ENCODE results near the gene WDFY2.
"Not testable (repeated sequence)": the region's sequence is repeated elsewhere in the genome, so short reads cannot be mapped to it uniquely, and the experiment has no call there.

Gene WDFY2

GRCh38 chr13:51624207-51624606, 39.9 kb downstream of the WDFY2 start:
- in situ Hi-C loops (cut with HindIII; ENCODE audit: low pct_ligation_motif_present, low pct_unique_long_range_greater_than_20kb, low sequenced_read_pairs) = no loop called here
- DNase-seq = no peak

GRCh38 chr13:51624695-51625345, 40.6 kb downstream of the WDFY2 start:
- in situ Hi-C loops (cut with HindIII; ENCODE audit: low pct_ligation_motif_present, low pct_unique_long_range_greater_than_20kb, low sequenced_read_pairs) = no loop called here
- DNase-seq = no peak

- no peak for DNase-seq
- in situ Hi-C loops (cut with HindIII; ENCODE audit: low pct_ligation_motif_present, low pct_unique_long_range_greater_than_20kb, low sequenced_read_pairs) = no loop called here
Observed at GRCh38 chr13:51625555-51626345, 41.5 kb downstream of the WDFY2 start.

GRCh38 chr13:51626749-51627148, 42.5 kb downstream of the WDFY2 start:
- in situ Hi-C loops (cut with HindIII; ENCODE audit: low pct_ligation_motif_present, low pct_unique_long_range_greater_than_20kb, low sequenced_read_pairs) = no loop called here
- no peak for DNase-seq

DNA sequence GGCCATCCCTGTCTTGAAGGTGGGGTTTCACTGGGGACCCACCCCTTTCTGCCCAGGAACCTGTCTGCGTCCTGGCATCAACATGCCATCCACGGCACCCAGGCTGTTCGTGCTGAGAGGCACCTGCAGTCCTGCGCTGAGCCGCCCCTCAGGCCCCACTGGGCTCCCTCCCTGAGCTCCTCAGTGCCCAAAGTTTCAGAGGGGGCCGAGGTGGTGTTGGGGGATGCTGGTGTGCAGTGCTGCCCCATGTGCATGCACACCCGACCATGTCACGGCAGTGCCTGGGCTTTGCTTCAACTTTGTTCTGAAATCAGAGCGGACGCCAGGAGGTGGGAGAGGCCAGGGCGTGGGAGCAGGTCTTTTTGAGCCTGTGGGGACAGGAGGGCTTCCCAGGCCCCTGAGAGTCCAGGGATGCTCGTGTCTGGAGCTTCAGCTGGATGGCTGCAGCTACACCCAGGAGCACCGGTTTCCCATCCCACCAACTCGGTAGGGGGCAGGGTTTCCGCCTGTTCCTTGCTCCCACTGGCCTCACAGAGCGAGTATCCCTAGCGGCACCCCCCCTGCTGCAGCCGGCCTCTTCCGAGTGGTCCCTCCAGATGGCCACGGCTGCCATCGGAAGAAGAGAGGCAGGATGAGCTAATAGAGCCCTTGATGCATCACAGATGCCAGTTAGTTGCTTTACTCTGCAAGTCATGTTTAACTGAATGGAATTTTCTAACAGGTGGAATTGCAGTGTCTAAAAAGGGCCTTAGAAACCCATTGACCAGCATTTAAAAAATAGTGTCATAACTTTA, 44.0 kb downstream of the WDFY2 start:
- no peak for DNase-seq
- in situ Hi-C loops (cut with HindIII; ENCODE audit: low pct_ligation_motif_present, low pct_unique_long_range_greater_than_20kb, low sequenced_read_pairs) = no loop called here

GRCh38 chr13:51629491-51630287, 45.4 kb downstream of the WDFY2 start:
- no peak for DNase-seq
- in situ Hi-C loops (cut with HindIII; ENCODE audit: low pct_ligation_motif_present, low pct_unique_long_range_greater_than_20kb, low sequenced_read_pairs) = no loop called here

- no peak for DNase-seq
- in situ Hi-C loops (cut with HindIII; ENCODE audit: low pct_ligation_motif_present, low pct_unique_long_range_greater_than_20kb, low sequenced_read_pairs) = no loop called here
Observed at GRCh38 chr13:51630288-51630615, 46.0 kb downstream of the WDFY2 start.

DNA sequence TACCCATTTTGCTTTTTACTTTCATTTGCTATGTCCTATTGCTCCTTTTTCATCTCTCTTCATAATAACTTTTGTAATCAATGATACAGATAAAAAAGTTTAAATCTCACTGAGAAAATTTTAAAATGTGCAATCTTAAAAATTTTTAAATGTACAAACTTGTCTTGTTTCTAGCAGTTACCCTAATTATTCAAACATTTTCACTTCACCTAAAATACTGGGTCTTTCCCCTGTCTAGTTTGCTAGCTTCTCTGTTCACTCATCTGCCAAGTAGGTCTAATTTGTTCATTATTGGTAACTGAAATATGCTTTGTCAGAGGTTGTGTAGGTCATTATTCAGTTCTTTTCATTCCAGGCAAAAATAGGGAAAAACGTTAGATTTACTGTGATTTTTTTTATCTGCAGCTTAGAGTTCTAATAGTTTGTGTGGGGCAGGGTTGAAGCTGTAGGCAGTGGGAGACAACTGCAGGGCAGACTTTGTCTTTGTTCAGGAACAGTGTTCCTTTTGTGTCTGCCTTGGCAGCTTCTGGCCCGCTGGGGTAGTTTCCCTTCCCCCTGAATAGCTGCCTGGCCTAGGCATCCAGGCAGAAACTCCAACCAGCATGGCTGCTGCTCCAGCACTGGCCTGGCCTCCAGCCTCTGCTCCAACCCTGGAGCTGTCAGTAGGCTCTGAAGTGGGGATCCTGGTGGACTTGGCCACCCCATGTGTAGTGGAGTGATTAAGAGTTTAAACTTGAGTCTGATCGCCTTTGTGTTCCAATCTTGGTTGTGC, 48.5 kb downstream of the WDFY2 start:
- no peak for DNase-seq
- in situ Hi-C loops (cut with HindIII; ENCODE audit: low pct_ligation_motif_present, low pct_unique_long_range_greater_than_20kb, low sequenced_read_pairs) = no loop called here

DNA sequence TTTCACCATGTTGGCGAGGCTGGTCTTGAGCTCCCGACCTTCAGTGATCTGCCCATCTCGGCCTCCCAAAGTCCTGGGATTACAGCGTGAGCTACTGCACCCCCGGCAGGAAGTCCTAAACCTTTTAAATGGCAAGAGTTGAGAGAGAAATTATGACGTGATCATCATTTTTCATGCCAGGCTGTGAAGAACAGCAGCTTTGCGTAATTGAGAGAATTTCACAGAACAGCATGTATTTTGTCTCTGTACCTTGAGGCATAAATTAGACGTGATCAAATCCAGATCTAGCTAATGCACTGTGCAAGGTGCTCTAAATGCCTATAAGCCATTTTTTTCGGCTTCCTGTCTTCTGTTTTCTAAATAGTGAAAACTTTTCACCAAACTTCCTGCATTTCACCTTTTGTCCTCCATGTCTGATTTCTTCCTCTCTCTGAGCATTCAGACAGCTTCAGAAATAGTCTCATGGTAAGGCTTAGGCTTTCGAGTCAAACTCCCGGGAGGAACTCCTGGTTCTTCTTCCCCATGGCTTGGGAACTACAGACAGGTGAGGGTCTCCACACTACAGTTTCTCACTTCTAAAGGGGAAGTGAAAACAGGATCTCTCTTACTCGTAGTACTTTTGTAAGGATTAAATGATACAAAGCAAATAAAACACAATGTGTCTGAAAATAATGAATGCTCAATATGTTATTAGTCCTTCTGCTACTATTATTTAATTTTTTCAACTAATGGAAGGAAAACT, 51.0 kb downstream of the WDFY2 start:
- no peak for DNase-seq
- in situ Hi-C loops (cut with HindIII; ENCODE audit: low pct_ligation_motif_present, low pct_unique_long_range_greater_than_20kb, low sequenced_read_pairs) = no loop called here

GRCh38 chr13:51636349-51636890, 52.2 kb downstream of the WDFY2 start:
- DNase-seq = no peak
- in situ Hi-C loops (cut with HindIII; ENCODE audit: low pct_ligation_motif_present, low pct_unique_long_range_greater_than_20kb, low sequenced_read_pairs) = no loop called here

GRCh38 chr13:51637852-51638215, 53.6 kb downstream of the WDFY2 start:
- in situ Hi-C loops (cut with HindIII; ENCODE audit: low pct_ligation_motif_present, low pct_unique_long_range_greater_than_20kb, low sequenced_read_pairs) = no loop called here
- no peak for DNase-seq

GRCh38 chr13:51638216-51638871, 54.1 kb downstream of the WDFY2 start:
- in situ Hi-C loops (cut with HindIII; ENCODE audit: low pct_ligation_motif_present, low pct_unique_long_range_greater_than_20kb, low sequenced_read_pairs) = no loop called here
- no peak for DNase-seq

DNA sequence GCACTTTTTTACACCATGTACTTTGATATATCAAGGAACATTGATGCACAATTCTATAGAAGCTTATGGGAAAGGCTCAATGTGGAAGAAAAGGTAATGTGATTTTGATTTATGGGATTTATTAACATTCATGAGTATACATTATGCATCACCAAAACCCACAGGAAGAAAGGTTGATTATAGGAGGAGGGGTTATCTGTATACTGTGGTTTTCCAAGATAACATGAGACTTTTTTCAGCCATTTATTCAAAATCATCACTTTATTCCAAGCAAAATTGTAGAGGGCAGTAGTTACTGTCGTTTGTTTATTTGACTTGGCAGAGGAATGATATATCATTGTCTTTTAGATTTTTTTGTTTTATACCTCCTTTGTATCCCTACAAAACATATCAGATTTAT, 54.9 kb downstream of the WDFY2 start:
- DNase-seq = no peak
- in situ Hi-C loops (cut with HindIII; ENCODE audit: low pct_ligation_motif_present, low pct_unique_long_range_greater_than_20kb, low sequenced_read_pairs) = no loop called here

DNA sequence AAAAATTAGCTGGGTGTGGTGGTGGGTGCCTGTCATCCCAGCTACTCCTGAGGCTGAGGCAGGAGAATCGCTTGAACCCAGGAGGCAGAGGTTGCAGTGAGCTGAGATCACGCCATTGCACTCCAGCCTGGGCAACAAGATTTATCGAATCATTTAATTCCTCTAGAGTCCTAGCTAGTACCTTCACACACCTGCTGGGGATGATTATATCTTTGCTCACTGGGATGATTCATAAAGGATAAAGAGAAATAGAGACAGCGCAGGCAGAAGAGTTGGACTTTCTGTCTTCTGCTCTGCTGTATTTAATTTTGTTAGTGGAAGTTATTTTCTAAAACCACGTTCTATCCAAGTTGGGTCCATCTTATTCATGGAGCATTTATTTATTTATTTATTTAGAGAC, 56.4 kb downstream of the WDFY2 start:
- in situ Hi-C loops (cut with HindIII; ENCODE audit: low pct_ligation_motif_present, low pct_unique_long_range_greater_than_20kb, low sequenced_read_pairs); DNase-seq: not testable (repeated sequence)

- DNase-seq = peak; percentile 65
- in situ Hi-C loops (cut with HindIII; ENCODE audit: low pct_ligation_motif_present, low pct_unique_long_range_greater_than_20kb, low sequenced_read_pairs) = no loop called here
Observed at GRCh38 chr13:51643105-51643881, 59.0 kb downstream of the WDFY2 start.

DNA sequence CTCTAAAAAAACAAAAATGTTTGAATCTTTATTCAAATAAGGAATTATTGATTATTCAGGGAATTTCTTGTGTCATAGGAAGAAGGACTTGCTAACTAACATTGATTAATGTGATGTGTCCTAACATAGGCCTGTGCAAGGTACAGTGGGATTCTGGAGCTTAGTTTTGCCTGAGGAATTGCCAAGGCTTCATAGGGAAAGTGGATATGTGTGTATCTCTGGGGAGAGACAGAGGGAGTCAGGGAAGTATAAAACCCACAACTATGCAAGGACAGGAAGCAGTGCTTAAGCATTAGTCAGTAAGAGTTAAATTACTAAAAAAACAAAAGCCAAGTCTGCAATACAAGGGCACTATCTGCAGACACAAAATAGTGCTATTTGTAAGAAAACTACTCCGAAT, 59.6 kb downstream of the WDFY2 start:
- in situ Hi-C loops (cut with HindIII; ENCODE audit: low pct_ligation_motif_present, low pct_unique_long_range_greater_than_20kb, low sequenced_read_pairs) = no loop called here
- peak; percentile 83 for DNase-seq
